HG03108 (cell line): ENCODE measurements around the gene SURF6.
"Not testable (repeated sequence)": the region's sequence is repeated elsewhere in the genome, so short reads cannot be mapped to it uniquely, and the experiment has no call there.

Experiments used
- ATAC-seq: cut with Tn5 transposase; IDR thresholded peaks from one replicate; pipeline ENCODE4 v1.9.1; 2021; ENCODE audit warnings: moderate library complexity; ENCODE audit not compliant: unreplicated experiment

Gene SURF6

DNA sequence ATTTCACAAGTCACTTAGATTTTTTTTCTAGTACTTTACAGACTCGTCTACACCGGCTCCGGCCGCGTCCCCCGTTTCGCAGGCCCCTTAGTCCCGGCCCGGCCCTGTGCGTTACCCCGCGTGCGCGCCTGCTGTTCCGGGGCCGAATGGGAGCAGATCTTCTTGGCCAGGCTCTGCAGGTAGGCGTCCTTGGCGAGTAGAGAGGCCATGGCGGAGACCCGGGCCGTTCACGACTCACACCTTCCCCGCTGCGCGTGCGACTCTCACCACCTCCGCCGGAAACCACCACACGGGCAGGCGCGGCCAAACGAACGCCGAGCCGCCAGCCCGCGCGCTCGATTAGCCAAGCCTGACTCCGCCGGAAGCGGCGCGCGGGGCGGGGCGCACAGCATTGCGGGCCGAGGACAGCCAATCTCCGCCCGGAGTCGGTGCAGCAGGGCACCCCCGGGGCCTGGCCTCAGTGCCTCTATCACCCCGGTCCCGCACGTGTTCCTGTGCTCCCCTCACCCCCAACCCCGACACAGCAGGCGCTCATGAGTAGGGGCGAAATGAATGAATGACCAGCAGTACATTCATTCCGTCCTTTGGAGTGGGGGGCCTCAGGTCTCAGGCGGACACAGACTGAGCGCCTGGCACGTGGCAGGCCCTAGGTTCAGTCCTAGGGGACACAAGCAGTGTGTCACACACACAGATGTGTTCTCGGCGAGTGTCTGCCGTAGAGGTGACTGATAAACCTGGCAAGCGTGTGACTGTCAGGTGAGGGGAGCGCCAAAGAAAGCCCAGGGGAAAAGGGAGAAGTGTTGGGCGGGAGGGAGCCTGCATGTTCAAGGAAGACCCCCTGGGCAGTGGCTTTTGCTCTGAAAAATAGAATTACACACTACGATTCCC, at the start of gene SURF6:
TSS of gene SURF6 (minus strand) at position 265 of the 888 bp plus-strand sequence. CDS start at position 209, 56 bp downstream.
- peak; percentile 76 for ATAC-seq

DNA sequence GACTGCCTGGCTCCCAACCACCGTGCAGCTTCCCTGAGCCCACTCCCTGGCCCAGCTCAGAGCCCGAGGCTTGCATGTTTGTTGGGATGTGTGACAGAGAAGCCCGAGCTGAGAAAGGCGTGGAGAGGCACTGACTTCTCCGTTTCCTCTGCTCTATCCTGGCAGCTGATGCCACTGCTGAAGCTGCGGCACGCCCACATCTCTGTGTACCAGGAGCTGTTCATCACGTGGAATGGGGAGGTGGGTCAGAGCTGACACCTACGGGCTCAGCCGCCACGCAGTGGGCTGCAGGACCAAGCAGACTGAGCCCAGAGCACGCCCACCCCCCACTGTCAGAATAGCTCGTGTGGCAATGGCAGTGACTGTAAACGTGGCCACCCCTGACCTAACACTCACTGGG, 49.5 kb upstream of the SURF6 start:
- no peak for ATAC-seq

DNA sequence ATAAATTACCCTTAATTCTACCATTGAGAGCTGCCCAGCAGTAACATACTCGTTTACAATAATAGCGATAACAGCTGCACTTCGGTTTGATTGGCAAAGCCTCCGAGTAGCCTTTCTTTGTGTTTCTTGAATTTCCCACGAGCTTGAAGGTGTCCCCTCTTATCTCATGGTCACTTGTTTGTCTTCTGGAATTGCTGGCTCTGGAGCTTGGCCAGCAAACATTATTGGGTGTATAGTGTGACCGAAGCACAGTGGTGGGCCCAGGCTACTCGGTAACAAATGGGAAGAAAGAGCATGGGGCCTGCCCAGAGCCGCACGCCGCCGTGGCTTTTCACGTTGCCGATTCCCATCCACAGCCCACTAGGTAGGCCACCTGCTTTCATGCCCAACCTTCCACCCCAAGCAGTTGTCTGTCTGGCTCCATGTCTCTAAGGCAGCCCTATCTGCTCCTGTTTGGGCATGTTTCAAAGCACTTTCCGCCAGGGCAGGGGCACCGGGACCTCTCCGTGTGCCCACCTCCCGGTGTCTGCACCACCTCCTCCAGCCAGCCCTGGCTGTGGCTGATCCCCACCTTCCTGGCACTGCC, 48.8 kb upstream of the SURF6 start:
- ATAC-seq: no peak

DNA sequence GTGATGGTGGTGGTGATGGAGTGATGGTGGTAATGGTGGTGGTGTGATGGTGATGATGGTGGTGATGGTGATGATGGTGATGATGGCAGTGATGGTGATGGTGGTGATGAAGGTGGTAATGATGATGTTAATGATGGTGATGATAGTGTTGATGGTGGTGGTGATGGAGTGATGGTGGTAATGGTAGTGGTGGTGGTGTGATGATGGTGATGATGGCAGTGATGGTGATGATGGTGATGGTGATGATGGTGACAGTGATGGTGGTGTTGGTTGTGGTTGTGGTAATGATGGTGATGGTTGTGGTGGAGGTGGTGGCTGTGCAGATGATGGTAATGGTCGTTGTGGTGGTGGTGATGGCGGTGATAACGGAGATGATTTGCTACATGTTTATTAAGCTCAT, 47.5 kb upstream of the SURF6 start:
- no peak for ATAC-seq

DNA sequence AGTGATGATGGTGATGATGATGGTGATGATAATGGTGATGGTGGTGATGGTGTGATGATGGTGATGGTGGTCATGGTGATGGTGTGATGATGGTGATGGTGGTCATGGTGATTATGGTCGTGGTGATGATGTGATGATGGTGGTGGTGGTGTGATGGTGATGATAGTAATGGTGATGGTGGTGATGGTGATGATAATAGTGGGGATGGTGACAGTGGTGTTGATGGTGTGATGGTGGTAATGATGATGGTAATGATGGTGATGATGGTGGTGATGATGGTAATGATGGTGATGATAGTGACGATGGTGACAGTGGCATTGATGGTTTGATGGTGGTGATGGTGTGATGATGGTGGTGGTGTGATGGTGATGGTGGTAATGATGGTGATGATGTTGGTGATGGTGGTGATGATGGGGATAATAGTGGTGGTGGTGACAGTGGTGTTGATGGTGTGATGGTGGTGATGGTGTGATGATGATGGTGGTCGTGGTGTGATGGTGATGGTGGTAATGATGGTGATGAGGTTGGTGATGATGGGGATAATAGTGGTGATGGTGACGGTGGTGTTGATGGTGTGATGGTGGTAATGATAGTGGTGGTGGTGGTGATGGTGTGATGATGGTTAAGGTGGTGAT, 46.6 kb upstream of the SURF6 start:
- no peak for ATAC-seq

DNA sequence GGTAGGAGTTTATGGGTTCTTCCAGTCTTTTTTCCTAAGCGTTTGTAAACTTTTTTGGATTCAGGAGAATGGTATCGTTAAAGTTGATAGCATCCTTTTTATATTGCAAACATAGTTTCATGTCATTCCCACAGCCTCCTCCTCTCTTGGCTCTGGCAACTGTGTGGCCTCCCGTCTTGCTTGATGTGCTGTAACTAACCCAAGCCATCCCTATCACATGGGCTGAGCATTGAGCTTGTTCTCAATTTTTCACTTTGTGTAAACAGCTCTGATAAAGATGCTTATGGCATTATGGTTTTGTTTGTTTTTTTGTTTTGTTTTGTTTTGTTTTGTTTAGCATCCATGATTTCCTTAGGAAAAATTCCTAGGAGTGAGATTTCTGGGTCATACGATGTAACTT, 44.7 kb upstream of the SURF6 start:
- no peak for ATAC-seq

DNA sequence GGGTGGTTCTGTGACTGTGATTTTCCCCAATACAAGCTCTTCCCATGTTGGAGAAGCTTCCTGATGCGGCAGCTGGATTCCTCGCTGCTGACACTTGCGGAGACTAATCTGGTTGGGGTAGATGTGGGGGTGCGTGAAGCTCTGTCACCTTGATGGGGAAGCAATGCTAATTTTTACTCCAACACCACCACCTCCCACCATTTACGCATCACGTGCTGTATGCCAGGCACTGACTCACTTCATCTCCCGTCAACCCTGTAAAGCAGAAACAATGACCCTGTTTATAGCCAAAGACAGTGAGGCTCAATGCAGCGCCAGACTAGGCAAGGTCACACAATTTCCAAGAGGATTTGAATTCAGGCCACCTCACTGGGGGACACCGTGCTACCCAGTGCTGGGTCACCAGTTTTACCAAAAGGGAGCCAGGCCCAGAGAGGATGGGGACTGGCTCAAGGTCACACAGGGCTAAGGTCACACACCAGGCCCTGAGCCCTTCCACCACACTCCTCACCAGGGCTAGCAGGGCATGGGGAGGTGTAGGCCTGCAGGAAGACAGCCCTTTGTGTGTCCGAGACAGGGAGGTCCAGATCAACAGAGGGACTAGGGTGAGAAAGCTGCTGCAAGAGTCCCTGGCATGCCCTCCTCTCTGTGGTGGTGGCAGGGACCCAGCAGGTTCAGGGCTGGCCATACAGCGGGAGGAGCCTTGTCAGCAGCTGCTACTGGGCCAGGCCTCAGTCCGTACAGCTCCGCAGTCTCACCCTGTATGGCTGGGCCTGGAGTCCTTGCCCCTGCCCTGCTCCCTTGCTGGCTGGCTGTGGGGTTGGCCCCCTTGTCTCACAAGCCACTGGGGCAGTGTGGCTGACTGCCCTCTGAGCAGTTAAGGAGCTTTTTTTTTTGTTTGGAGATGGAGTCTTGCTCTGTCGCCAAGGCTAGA, 43.4 kb upstream of the SURF6 start:
- ATAC-seq: no peak

DNA sequence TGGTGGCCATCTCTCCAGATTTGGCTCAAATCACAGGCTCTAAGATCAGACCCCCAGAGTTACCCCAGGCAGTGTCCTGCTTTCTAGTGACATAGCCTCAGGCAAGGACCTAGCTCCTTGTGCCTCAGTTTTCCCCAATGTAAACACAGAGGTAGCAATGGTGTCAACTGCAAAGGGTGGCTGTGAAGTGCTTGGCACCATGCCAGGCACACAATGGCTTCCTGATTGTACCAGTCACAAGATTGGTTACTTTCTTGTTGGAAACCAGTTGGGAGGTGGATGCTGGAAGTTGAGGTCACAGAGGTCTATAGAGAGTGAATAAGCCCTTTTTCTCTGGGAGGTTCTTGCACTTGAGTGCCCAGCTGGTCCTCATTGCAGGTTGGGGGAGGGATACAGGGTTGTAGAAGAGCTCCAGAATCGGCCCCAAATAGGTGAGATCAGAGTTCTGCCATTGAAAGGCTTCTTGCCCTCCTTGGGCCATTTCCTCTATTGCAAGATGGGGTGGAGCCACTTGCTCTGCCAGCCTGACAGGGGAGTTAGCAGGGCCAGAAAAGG, 42.5 kb upstream of the SURF6 start:
- no peak for ATAC-seq

DNA sequence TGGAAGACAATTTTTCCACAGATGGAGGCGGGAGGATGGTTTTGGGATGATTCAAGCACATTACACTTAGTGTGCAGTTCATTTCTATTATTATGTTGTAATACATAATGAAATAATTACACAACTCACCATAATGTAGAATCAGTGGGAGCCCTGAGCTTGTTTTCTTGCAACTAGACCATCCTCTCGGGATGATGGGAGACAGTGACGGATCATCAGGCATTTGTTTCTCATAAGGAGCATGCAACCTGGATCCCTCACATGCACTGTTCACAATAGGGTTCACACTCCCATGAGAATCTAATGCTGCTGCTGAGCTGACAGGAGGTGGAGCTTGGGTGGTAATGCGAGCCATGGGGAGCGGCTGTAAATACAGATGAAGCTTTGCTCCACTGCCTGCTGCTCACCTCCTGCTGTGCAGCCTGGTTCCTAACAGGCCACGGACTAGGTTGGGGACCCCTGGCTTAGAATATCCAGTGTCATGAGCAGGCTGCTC, 41.8 kb upstream of the SURF6 start:
- ATAC-seq: no peak

DNA sequence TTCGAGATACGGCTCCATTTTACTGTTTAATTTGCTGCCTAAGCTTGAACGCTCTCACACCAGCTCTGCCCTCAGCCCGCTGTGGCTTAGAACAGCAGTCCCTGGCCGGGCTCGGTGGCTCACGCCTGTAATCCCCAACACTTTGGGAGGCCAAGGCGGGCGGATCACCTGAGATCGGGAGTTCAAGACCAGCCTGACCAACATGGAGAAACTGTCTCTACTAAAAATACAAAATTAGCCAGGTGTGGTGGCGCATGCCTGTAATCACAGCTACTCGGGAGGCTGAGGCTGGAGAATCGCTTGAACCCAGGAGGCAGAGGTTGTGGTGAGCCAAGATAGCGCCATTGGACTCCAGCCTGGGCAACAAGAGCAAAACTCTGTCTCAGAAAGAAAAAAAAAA, 41.3 kb upstream of the SURF6 start:
- not testable (repeated sequence) for ATAC-seq

DNA sequence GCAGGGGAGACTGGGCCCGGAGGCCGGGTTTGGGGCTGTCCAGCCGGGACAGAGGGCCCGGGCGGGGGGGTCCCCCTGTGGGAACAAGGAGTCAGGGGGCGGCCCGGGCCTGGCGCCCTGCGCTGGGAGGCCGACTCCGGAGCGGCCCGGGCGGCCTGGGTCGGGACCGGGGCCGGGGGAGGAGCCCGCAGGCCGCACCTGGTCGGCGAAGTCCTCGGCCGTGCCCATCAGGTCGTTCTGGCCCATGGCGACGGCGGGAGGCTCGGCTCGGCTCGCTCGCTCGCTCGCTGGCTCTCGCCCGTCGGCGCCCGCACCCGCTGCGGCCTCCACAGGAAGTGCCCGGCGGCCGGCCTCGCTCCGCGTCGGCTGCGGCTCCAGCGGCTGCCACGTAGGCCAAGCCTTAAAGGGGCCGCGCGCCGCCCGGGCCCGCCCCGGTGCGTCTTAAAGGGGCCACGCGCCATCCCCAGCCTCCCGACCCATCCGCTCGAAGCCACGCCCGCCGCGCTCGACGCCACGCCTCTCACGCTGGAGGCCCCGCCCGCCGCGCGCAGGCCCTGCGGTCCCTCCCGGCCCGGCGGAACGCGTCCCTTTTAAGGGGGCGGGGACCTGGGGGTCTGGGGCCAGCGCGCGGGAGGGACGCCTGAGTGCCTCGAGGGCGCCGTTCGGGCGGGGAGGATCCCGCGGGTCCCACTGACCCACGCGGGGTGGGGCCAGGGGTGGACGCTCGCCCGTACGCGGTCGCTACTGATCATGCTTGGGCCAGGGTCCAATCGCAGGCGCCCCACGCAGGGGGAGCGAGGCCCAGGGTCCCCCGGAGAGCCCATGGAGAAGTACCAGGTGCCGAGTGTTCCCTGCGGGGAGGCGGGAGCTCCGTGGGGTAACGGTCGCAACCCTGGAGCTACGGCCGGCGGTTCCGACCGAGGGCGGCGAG, 40.0 kb upstream of the SURF6 start, which contains the start of the genes STKLD1 and SURF4:
TSS of gene STKLD1 (plus strand) at position 643 of the 931 bp plus-strand sequence. CDS start at position 751, 108 bp downstream.
TSS of gene SURF4 (minus strand) at position 337 of the 931 bp plus-strand sequence. CDS start at position 246, 91 bp downstream.
- ATAC-seq: peak; percentile 84

DNA sequence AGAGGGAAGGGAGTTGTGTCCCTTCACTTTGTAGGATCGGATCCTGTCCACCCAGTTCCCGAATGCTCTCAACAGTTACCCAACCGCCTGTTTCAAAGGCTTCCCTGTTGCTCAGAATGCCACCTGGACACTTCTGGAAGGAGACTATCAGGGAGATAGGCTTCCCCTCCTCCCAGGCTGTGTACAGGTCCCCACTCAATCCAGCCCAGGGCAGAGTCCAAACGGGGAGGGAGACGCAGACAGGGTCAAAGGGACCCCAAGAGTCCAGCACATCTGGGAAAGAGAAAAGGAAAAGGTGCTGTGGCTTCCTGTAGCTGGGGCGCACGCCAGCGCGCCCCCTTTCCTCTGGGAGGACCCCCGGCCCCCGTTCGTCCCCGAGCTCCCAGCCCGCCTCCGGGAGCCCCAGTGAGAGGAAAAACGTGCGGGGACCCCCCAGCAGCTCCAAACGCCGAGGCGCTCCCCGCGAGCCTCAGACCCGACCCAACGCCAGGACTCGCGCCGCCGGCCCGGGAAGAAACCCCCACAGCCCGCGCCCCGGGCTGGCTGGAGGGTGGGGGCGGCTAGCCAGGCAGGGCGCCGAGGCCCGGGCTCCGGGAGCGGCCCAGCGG, 39.2 kb upstream of the SURF6 start:
- ATAC-seq: no peak

DNA sequence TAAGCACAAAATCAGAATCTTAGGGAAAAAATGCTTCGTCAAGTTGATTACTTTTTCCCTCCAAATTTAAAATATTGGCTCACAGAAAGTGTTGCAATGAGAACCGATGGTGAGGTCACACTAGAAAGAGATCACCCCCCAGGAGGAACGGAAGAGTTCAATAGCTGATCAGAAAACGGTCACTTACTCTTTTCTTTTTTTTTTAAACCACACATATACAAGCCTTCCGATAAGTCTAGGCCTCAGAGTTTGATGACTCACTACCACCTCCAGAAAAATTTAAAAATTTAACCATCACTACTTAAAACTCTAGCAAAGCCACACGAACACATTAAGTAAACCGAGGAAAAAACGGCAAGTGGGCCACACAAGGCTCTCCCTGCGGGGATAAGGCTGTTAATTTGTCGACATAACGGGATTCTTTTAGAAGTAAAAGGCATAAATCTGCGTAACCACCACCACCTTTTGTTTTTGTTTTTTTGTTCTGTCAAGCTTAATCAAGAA, 38.7 kb upstream of the SURF6 start:
- no peak for ATAC-seq

DNA sequence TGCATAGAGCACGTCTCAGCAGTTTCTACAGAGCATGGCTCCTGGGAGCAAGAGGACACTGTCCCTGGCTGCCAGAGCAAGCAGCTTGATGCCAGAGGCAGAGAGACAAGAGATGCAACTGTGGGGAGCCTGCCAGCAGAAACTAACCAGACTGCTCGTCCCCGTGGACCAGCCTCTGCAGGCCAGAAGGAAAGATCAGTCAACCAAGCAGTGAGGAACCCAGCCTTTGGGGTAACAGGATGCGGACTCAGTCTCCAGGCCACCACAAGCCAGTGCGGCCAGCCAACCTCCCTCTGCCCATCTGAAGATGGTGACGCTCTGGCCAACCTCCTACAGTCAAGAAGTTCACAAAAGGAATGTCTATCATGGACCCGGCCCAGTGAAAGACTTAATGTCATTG, 36.2 kb upstream of the SURF6 start:
- ATAC-seq: no peak

DNA sequence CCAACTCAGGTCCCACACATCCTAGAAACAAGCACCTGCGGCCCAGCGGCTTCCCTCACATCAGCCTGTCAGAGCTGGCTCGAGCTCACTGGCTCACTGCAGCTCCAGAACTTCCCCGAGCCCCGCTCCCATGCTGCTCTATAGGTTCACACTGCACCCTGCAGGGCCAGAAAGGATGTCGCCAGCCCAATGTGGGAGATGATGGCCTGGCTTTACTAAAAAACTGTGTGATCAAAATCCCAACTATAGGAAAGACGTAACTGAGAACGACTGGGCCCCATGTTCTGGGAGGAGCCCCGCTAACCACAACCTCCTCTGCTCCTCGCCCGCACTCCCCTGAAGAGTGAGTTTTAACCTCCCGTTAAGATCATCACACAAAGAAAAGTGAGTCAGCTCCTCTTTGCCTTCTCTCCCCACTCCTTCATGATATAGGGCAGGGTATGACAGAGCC, 35.3 kb upstream of the SURF6 start:
- ATAC-seq: no peak

DNA sequence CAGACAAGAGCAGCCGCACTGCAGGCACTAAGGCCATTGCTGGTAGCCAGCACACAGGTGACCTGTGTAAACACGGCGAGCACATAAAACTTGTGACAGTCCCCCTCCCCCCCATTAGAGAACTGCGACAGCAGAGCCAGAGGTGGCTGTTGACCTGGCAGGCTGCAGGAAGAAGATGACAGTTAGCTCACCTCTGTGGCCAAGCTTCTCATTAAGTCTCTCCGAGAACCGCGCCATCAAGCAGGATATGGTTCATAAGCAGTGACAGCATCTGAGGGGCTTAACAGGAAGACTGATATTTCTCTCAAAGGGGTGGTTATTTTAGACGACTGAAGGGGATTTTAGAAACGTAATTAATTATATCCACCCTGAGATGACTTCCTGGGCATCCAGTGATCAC, 34.7 kb upstream of the SURF6 start:
- ATAC-seq: no peak

DNA sequence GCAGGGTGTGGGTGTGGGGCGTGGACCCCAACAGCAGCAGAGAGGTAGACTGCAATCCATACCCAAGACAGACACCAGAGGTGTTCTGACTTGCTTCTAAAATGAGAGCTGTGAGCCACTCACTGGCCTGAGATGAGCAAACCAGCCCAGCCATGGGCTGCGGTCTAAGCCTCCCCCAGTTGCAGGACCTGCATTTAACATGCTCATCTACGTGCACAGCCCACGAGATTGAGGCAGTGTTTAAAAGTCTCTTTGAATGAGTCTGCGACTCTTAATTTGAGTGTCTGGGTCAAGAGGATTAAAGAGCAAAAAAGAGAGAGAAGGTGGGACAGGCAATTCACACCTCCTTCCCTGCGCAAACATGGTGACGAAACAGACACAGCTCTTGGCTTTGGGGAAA, 33.9 kb upstream of the SURF6 start:
- ATAC-seq: no peak

DNA sequence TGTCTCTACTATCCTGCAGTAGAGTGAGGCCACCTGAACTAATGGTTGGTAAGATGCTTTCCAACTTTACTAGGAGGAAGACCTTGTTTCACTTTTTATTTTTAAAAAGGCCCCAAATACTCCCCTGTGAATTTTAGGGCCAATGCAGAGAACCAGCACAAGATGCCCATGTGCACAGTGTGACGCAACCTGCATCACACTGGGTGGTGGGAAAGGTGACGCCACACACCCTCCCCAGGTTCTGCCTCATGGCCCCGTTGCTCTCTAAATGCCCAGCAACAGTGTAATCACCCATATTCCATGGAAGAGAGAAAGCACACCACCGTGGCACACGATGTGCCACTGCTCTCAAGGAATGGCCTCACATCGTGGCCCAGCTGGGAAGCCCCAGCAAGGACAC, 33.4 kb upstream of the SURF6 start:
- no peak for ATAC-seq
